HepG2 (cell line): Measurements from ENCODE around the gene ZFPM1. TPM values are rescaled to one million over a fixed set of nuclear protein-coding genes. Genes with fewer than 3 reads are reported as not detected.

Source experiments
- ATAC-seq: fragments of 200-7000 bp; cut with Tn5 transposase; 3 replicates; pipeline ENCODE4 v1.9.1; 2020; ENCODE audit warnings: mild to moderate bottlenecking, moderate library complexity
- BruUV-seq: library from RNA; stranded (reverse); fragments of 400-500 nt; replicated peaks from 2 replicates; lab custom pipeline; 2021; lab: Mats Ljungman, UMichigan
- CTCF ChIA-PET: fragments of 300-600 bp; formaldehyde crosslinking; extraction: SDS; loops from one replicate; lab custom pipeline; 2021; ENCODE audit warnings: low total read pairs, inconsistent platforms, low intra/inter-chr PET ratio; lab: Yijun Ruan, JAX
- POLR2A ChIA-PET: fragments of 350-600 bp; sonication (Branson Sonifier 250); formaldehyde crosslinking; loops from one replicate; lab custom pipeline; 2020; ENCODE audit warnings: antibody characterized with exemption, inconsistent platforms; lab: Yijun Ruan, JAX
- DNase-seq: peaks from one replicate; pipeline ENCODE4 v3.0.0-alpha.2; 2015; ENCODE audit warnings: low spot score
- FAIRE-seq: peaks from 3 replicates; lab custom pipeline; 2011; peaks lifted over from hg19 to GRCh38; lab: Jason Lieb, UNC
- H2AFZ ChIP-seq: one replicate; pipeline ENCODE4 v1.6.1; 2011; ENCODE audit warnings: low read length, inconsistent platforms
- H3K27ac ChIP-seq: fragments of 300-600 bp; 3 replicates; pipeline ENCODE4 v1.8.0; 2011; ENCODE audit warnings: mixed run types, mild to moderate bottlenecking, mixed read lengths, low read length, inconsistent platforms; ENCODE audit not compliant: insufficient read depth; ENCODE audit errors: extremely low read length
- H3K27me3 ChIP-seq, 2 experiments: fragments of 200-600 bp in 1 of 2; 2 replicates in 1 of 2; 3 replicates in 1 of 2; pipeline versions ENCODE4 v1.6.0 to v1.8.0; 2011; ENCODE audit warnings: low read length in 2 of 2, mild to moderate bottlenecking in 2 of 2, moderate library complexity in 2 of 2, inconsistent platforms in 1 of 2; ENCODE audit not compliant: insufficient read depth in 2 of 2, control insufficient read depth in 1 of 2
- H3K36me3 ChIP-seq, 2 experiments: fragments of 200-600 bp in 1 of 2; replicated peaks in 1 of 2; 2 replicates in 1 of 2; 3 replicates in 1 of 2; pipeline versions ENCODE4 v1.5.1 to v1.8.0; 2011; ENCODE audit warnings: low read length in 2 of 2, inconsistent platforms in 1 of 2; ENCODE audit not compliant: insufficient read depth in 2 of 2, control insufficient read depth in 1 of 2
- H3K4me1 ChIP-seq: 2 replicates; pipeline ENCODE4 v1.5.1; 2012; ENCODE audit warnings: low read length, inconsistent platforms; ENCODE audit not compliant: insufficient read depth
- H3K4me2 ChIP-seq: 2 replicates; pipeline ENCODE4 v1.6.0; 2011; ENCODE audit warnings: low read depth, low read length, inconsistent platforms
- H3K4me3 ChIP-seq, 3 experiments: fragments of 200-600 bp in 1 of 3; sonication (generic), shearing (Covaris generic) in 1 of 3; replicated peaks in 1 of 3; 2 replicates each; pipeline ENCODE4 v1.5.1; 2011 to 2016; ENCODE audit warnings: low read length in 3 of 3, inconsistent platforms in 2 of 3, low read depth in 2 of 3, mild to moderate bottlenecking in 2 of 3, control low read depth in 1 of 3, mixed read lengths in 1 of 3; ENCODE audit not compliant: insufficient read depth in 1 of 3
- H3K79me2 ChIP-seq: one replicate; pipeline ENCODE4 v1.6.1; 2011; ENCODE audit warnings: low read length, inconsistent platforms; ENCODE audit not compliant: insufficient read depth
- H3K9ac ChIP-seq: 2 replicates; pipeline ENCODE4 v1.6.0; 2011; ENCODE audit warnings: mild to moderate bottlenecking, low read depth, low read length, inconsistent platforms; ENCODE audit not compliant: insufficient read depth
- H3K9me3 ChIP-seq: 2 replicates; pipeline ENCODE4 v1.5.1; 2012; ENCODE audit warnings: mild to moderate bottlenecking, low read length
- H4K20me1 ChIP-seq: 2 replicates; pipeline ENCODE4 v1.6.0; 2011; ENCODE audit warnings: inconsistent platforms, mild to moderate bottlenecking, low read length, moderate library complexity; ENCODE audit not compliant: insufficient read depth
- CREB1 ChIP-seq, 2 experiments: fragments of 450-650 bp in 1 of 2; IDR thresholded peaks; 2 replicates each; pipeline ENCODE4 v1.6.1; 2016 to 2017; ENCODE audit warnings: control low read depth in 1 of 2, mild to moderate bottlenecking in 1 of 2, missing compliant biosample characterization in 1 of 2, missing genetic modification characterization in 1 of 2
- GPBP1L1 ChIP-seq: sonication (generic); formaldehyde crosslinking; IDR thresholded peaks from 2 replicates; pipeline ENCODE4 v1.5.0; 2020; ENCODE audit warnings: mild to moderate bottlenecking, missing genetic modification reagents
- MYNN ChIP-seq: sonication (generic); formaldehyde crosslinking; IDR thresholded peaks from 2 replicates; pipeline ENCODE4 v1.4.0; 2020; ENCODE audit warnings: mild to moderate bottlenecking, low read depth, missing genetic modification reagents
- RARG ChIP-seq: sonication (generic); formaldehyde crosslinking; IDR thresholded peaks from 2 replicates; pipeline ENCODE4 v1.4.0; 2020; ENCODE audit warnings: low read depth, mild to moderate bottlenecking, missing genetic modification reagents
- SNAI1 ChIP-seq: sonication (generic); formaldehyde crosslinking; IDR thresholded peaks from 2 replicates; pipeline ENCODE4 v1.5.0; 2020; ENCODE audit warnings: mild to moderate bottlenecking, missing genetic modification reagents, borderline replicate concordance
- TFE3 ChIP-seq: IDR thresholded peaks from 2 replicates; pipeline ENCODE4 v1.6.1; 2016
- ZNF34 ChIP-seq: sonication (generic); formaldehyde crosslinking; IDR thresholded peaks from 2 replicates; pipeline ENCODE4 v1.4.0; 2020; ENCODE audit warnings: mild to moderate bottlenecking, missing genetic modification reagents, borderline replicate concordance
- ZNF503 ChIP-seq: sonication (generic); formaldehyde crosslinking; IDR thresholded peaks from 2 replicates; pipeline ENCODE4 v1.4.0; 2020; ENCODE audit warnings: missing genetic modification reagents
- ZNF646 ChIP-seq: sonication (generic); formaldehyde crosslinking; IDR thresholded peaks from 2 replicates; pipeline ENCODE4 v1.9.0; 2021; ENCODE audit warnings: mild to moderate bottlenecking, missing genetic modification reagents
- ZSCAN9 ChIP-seq: IDR thresholded peaks from 2 replicates; pipeline ENCODE4 v1.6.1; 2016; ENCODE audit warnings: borderline replicate concordance
- WGBS: methylation state at CpG from one replicate; pipeline ENCODE4 v1.1.6; 2017; ENCODE audit warnings: low lambda C conversion rate; 5-methylcytosine and 5-hydroxymethylcytosine counted together
- in situ Hi-C: cut with HindIII; loops from 2 replicates; pipeline ENCODE4 v1.10.0; 2017; ENCODE audit warnings: low pct_unique_long_range_greater_than_20kb; ENCODE audit not compliant: extremely low pct_ligation_motif_present
- intact Hi-C: fragments of 100-400 bp; cut with micrococcal nuclease; formaldehyde crosslinking; loops from one replicate; pipeline ENCODE4 v1.10.0; 2022; ENCODE audit not compliant: unreplicated experiment
- polyA plus RNA-seq, 8 experiments: library from polyadenylated mRNA; depleted of rRNA in 3 of 8; stranded (reverse) in 7 of 8; unstranded in 1 of 8; fragments of >200 nt; fragmentation: Illumina TruSeq in 4 of 8; extraction: Trizol in 4 of 8; gene quantifications; 2 replicates each; pipeline versions ENCODE4 v1.2.1 to v1.2.3, GENCODE V29; 2011 to 2016; ENCODE audit warnings: low read depth in 4 of 8, missing spikeins in 1 of 8, mixed read lengths in 1 of 8; ENCODE audit not compliant: insufficient read depth in 1 of 8
- total RNA-seq, 5 experiments: library from RNA; depleted of rRNA; stranded (reverse); fragments of >200 nt; fragmentation: Illumina TruSeq; extraction: Trizol; gene quantifications; 2 replicates each; pipeline ENCODE4 v1.2.3, GENCODE V29; 2016; ENCODE audit warnings: low read depth in 1 of 5

ZFPM1 gene
- total and polyA plus RNA-seq, 2 of the 13 experiments (the other 11 are each of a cell fraction or from before 2014, with no cell fraction given), result 1.3 to 3.8 TPM

GRCh38 chr16:88543230-88543813 is 90.2 kb downstream of the ZFPM1 start (continued):
- TF ChIP-seq GPBP1L1 (CRISPR knock-in tag), result no peak
- no peak for TF ChIP-seq TFE3 (CRISPR knock-in tag)
- no peak for TF ChIP-seq ZNF34 (CRISPR knock-in tag)

- FAIRE-seq, result no peak
- Histone ChIP-seq H3K27me3 (peaks cover 9 to 55% of the 10 kb centered on the region in 2 experiments; a peak in 3 of 5 replicates), H4K20me1 (no peaks in the 10 kb centered on the region), H3K4me3 (no peak overlapping the region), H3K9ac (no peak overlapping the region), H2AFZ (no peak overlapping the region), H3K27ac (no peak overlapping the region), H3K79me2 (no peaks in the 10 kb centered on the region), H3K4me2 (no peak overlapping the region), H3K4me1 (peaks cover 16% of the 10 kb centered on the region), H3K36me3 (no peaks in the 10 kb centered on the region), H3K9me3 (peaks cover 20% of the 10 kb centered on the region)
- BruUV-seq, result no TSS peak
- CTCF ChIA-PET, result no interaction called here
- no peak for ATAC-seq
- POLR2A ChIA-PET, result no interaction called here
- WGBS, result 34% methylated on average over 7 of the region's 7 CpGs
- intact Hi-C loops, result no loop called here
- in situ Hi-C loops, result no loop called here
- no peak for DNase-seq
- TF ChIP-seq RARG, result no peak
- no peak for TF ChIP-seq CREB1 (IDR thresholded peaks at IDR 0.05)
- no peak for TF ChIP-seq CREB1 (CRISPR knock-in tag; IDR thresholded peaks at IDR 0.05)
- TF ChIP-seq ZNF503 (CRISPR knock-in tag), result no peak
- no peak for TF ChIP-seq ZNF646 (CRISPR knock-in tag)
- TF ChIP-seq SNAI1 (CRISPR knock-in tag), result no peak
- no peak for TF ChIP-seq ZSCAN9 (CRISPR knock-in tag)
- TF ChIP-seq MYNN (CRISPR knock-in tag), result no peak
These were observed 92.7 kb downstream of the ZFPM1 start for GRCh38 chr16:88545781-88546180.
